Measurements from ENCODE around the gene DGKH.
A peak's percentile ranks its signal among the peaks of the same experiment; 100 is the strongest.

DGKH gene

GRCh38 chr13:42047561-42048341, 697 bp upstream of the DGKH start:
- H3K4me1 ChIP-seq (ENCODE audit: insufficient read depth, low read length, poor library complexity, severe bottlenecking) = peaks cover 15% of the 10 kb centered on the region
- TF ChIP-seq EZH2phosphoT487 (IDR thresholded peaks at IDR 0.05; ENCODE audit: borderline replicate concordance) (no peak), CTCF (conservative IDR thresholded peaks at IDR 0.05; ENCODE audit: low read length) (no peak)
- peaks cover 3% of the 10 kb centered on the region; the same call in 1 of the 2 replicates for H3F3A ChIP-seq (ENCODE audit: low read depth)
- no peaks in the 10 kb centered on the region for H4K20me1 ChIP-seq (ENCODE audit: insufficient read depth, low read length, poor library complexity, severe bottlenecking)
- no peak overlapping the region for H2AFZ ChIP-seq (ENCODE audit: low read length)
- H3K4me3 ChIP-seq (ENCODE audit: low read length, poor library complexity, severe bottlenecking) = peak overlapping the region; percentile 75
- H3K9me3 ChIP-seq (ENCODE audit: insufficient read depth, low read depth, low read length) = no peaks in the 10 kb centered on the region
- peak overlapping the region; percentile 58 for H3K9ac ChIP-seq (ENCODE audit: low read depth, low read length, poor library complexity, severe bottlenecking)
- no peaks in the 10 kb centered on the region for H3K36me3 ChIP-seq (ENCODE audit: insufficient read depth, low read length)
- peaks cover 29% of the 10 kb centered on the region for H3K79me2 ChIP-seq (ENCODE audit: insufficient read depth, low read length)
- H3K27me3 ChIP-seq (ENCODE audit: insufficient read depth, low read length, poor library complexity, severe bottlenecking) = no peaks in the 10 kb centered on the region
- no peaks in the 10 kb centered on the region for H3K9me2 ChIP-seq (replicated peaks; ENCODE audit: low read depth, low read length)
- H3K4me2 ChIP-seq (ENCODE audit: low read depth, low read length, poor library complexity, severe bottlenecking) = peak overlapping the region; percentile 50

- H4K20me1 ChIP-seq (ENCODE audit: insufficient read depth, low read length, poor library complexity, severe bottlenecking) = no peaks in the 10 kb centered on the region
- H3K4me2 ChIP-seq (ENCODE audit: low read depth, low read length, poor library complexity, severe bottlenecking) = peak overlapping the region; percentile 72
- H3K9me2 ChIP-seq (replicated peaks; ENCODE audit: low read depth, low read length) = no peaks in the 10 kb centered on the region
- H3K4me1 ChIP-seq (ENCODE audit: insufficient read depth, low read length, poor library complexity, severe bottlenecking) = peaks cover 15% of the 10 kb centered on the region
- H3F3A ChIP-seq (ENCODE audit: low read depth) = peaks cover 3% of the 10 kb centered on the region; the same call in 1 of the 2 replicates
- H3K9me3 ChIP-seq (ENCODE audit: insufficient read depth, low read depth, low read length) = no peaks in the 10 kb centered on the region
- H3K4me3 ChIP-seq (ENCODE audit: low read length, poor library complexity, severe bottlenecking) = peak overlapping the region; percentile 75
- no peak for TF ChIP-seq CTCF (conservative IDR thresholded peaks at IDR 0.05; ENCODE audit: low read length)
- no peak for TF ChIP-seq EZH2phosphoT487 (IDR thresholded peaks at IDR 0.05; ENCODE audit: borderline replicate concordance)
- H2AFZ ChIP-seq (ENCODE audit: low read length) = peak overlapping the region; percentile 79
- no peaks in the 10 kb centered on the region for H3K27me3 ChIP-seq (ENCODE audit: insufficient read depth, low read length, poor library complexity, severe bottlenecking)
- peaks cover 20% of the 10 kb centered on the region; the same call in 1 of the 2 replicates for H3K79me2 ChIP-seq (ENCODE audit: insufficient read depth, low read length)
- H3K36me3 ChIP-seq (ENCODE audit: insufficient read depth, low read length) = no peaks in the 10 kb centered on the region
- peak overlapping the region; percentile 60 for H3K9ac ChIP-seq (ENCODE audit: low read depth, low read length, poor library complexity, severe bottlenecking)
Measured at GRCh38 chr13:42048684-42049453, 421 bp downstream of the DGKH start.

- Histone ChIP-seq H3F3A (ENCODE audit: low read depth) (peaks cover 3% of the 10 kb centered on the region; the same call in 1 of the 2 replicates), H3K27me3 (ENCODE audit: insufficient read depth, low read length, poor library complexity, severe bottlenecking) (no peaks in the 10 kb centered on the region), H3K4me3 (ENCODE audit: low read length, poor library complexity, severe bottlenecking) (peak overlapping the region; percentile 71), H3K4me2 (ENCODE audit: low read depth, low read length, poor library complexity, severe bottlenecking) (peak overlapping the region; percentile 72), H3K36me3 (ENCODE audit: insufficient read depth, low read length) (no peaks in the 10 kb centered on the region), H3K9ac (ENCODE audit: low read depth, low read length, poor library complexity, severe bottlenecking) (peak overlapping the region; percentile 60), H3K4me1 (ENCODE audit: insufficient read depth, low read length, poor library complexity, severe bottlenecking) (peaks cover 15% of the 10 kb centered on the region), H3K79me2 (ENCODE audit: insufficient read depth, low read length) (peaks cover 20% of the 10 kb centered on the region), H4K20me1 (ENCODE audit: insufficient read depth, low read length, poor library complexity, severe bottlenecking) (no peaks in the 10 kb centered on the region), H3K9me2 (replicated peaks; ENCODE audit: low read depth, low read length) (no peaks in the 10 kb centered on the region), H2AFZ (ENCODE audit: low read length) (no peak overlapping the region), H3K9me3 (ENCODE audit: insufficient read depth, low read depth, low read length) (no peaks in the 10 kb centered on the region)
- TF ChIP-seq CTCF (conservative IDR thresholded peaks at IDR 0.05; ENCODE audit: low read length) (no peak), EZH2phosphoT487 (IDR thresholded peaks at IDR 0.05; ENCODE audit: borderline replicate concordance) (no peak)
Measured at GRCh38 chr13:42049454-42049813, 986 bp downstream of the DGKH start.
